Adrenal gland (tissue), 5 donors: ENCODE results near the gene TP73.

Experiments used
- CTCF ChIP-seq, 6 experiments: fragments of 450-650 bp in 4 of 6; fragments of 200-600 bp in 2 of 6; sonication (generic) in 1 of 6; IDR thresholded peaks; 1 replicate in 5 of 6; 2 replicates in 1 of 6; pipeline versions ENCODE4 v1.5.1 to v1.8.0; 2016 to 2021; ENCODE audit warnings: antibody characterized with exemption in 6 of 6, mild to moderate bottlenecking in 2 of 6, moderate library complexity in 1 of 6
- POLR2A ChIP-seq, 2 donors: fragments of 450-650 bp; IDR thresholded peaks; one replicate each; pipeline ENCODE4 v1.6.1; 2017; ENCODE audit warnings: antibody characterized with exemption in 2 of 2, mild to moderate bottlenecking in 2 of 2, moderate library complexity in 1 of 2
- donor health status: DM: no; HTN: no; CAD: no.

GRCh38 chr1:3671371-3672180 is 19.3 kb downstream of the TP73 start:
- TF ChIP-seq POLR2A (IDR thresholded peaks at IDR 0.05) (no peak), CTCF (IDR thresholded peaks at IDR 0.05) (no peak)
